GM12865 (cell line): ENCODE data around the gene NUP43.
"Not testable (repeated sequence)": the region's sequence is repeated elsewhere in the genome, so short reads cannot be mapped to it uniquely, and the experiment has no call there.

Source experiments
- DNase-seq: peaks from one replicate; pipeline ENCODE4 v3.0.0; 2010; ENCODE audit warnings: low read depth
- H3K4me3 ChIP-seq: 2 replicates; pipeline ENCODE4 v1.5.1; 2011; ENCODE audit warnings: mild to moderate bottlenecking, low read depth, low read length, control low read depth
- CTCF ChIP-seq: IDR thresholded peaks from 2 replicates; pipeline ENCODE4 v1.5.1; 2011; ENCODE audit warnings: low read length, control low read depth, low read depth, inconsistent platforms; ENCODE audit not compliant: insufficient read depth; ENCODE audit errors: missing control alignments

The NUP43 gene

GRCh38 chr6:149696901-149697300 lies 49.4 kb downstream of the NUP43 start:
- no peak for TF ChIP-seq CTCF
- no peak overlapping the region for H3K4me3 ChIP-seq
- DNase-seq = no peak

- TF ChIP-seq CTCF = no peak
- DNase-seq = no peak
- H3K4me3 ChIP-seq = no peak overlapping the region
Measured at GRCh38 chr6:149694921-149695320, 51.4 kb downstream of the NUP43 start.

DNA sequence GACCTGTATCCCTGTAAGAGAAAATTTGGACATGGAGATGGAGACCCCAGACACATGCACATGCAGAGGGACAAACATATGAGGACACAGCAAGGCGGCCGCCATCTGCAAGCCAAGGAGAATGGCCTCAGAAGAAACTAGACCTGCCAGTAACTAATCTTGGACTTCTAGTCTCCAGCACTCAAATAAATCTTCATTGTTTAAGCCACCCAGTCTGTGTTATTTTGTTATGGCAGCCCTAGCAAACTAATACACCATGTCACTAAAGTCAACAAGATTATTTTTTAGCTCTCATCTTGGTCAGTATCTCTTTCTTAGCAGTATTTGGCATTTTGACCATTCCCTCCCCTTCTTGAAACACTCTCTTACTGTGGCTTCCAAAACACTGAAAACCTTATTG lies 55.1 kb downstream of the NUP43 start:
- H3K4me3 ChIP-seq = no peak overlapping the region
- DNase-seq = no peak
- TF ChIP-seq CTCF = no peak

- TF ChIP-seq CTCF = no peak
- H3K4me3 ChIP-seq = no peak overlapping the region
- no peak for DNase-seq
Measured at GRCh38 chr6:149686230-149686629, 60.1 kb downstream of the NUP43 start.

DNA sequence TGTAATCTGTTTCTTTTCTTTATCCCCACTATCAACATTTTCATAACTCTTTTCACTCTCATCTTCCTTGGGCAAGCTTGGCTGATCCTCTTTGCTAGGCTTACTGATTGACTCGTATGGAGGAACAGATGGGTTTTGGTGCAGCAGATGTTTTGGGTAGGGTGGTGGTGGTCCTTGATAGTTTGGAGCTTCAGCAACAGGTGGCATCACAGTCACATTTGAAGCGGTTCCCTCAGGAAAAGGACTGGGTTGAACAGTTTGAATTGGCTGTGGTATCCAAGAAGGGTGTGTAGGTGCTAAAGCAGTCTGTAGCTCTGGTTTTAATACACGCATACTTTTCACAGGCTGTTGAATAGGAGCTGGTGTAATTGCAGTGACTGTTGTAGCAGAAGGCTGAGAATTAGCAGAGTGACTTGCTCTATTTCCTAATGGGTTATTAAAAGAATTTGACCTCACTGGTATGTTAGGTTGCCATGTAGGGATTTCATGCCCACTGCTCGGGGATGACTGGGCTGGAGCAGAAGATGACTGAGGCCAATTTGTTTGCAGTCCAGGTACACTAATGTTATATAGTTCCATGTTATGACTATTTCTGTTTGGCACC lies 63.0 kb downstream of the NUP43 start:
- no peak overlapping the region for H3K4me3 ChIP-seq
- DNase-seq = no peak
- TF ChIP-seq CTCF = no peak

GRCh38 chr6:149681845-149682244 lies 64.5 kb downstream of the NUP43 start:
- DNase-seq, H3K4me3 ChIP-seq: not testable (repeated sequence)

- DNase-seq = no peak
- TF ChIP-seq CTCF = no peak
- H3K4me3 ChIP-seq = no peak overlapping the region
Measured at GRCh38 chr6:149681209-149681608, 65.1 kb downstream of the NUP43 start.
